Right renal cortex interstitium (tissue), 3 donors: ENCODE data around the gene SALL4. TPM values are rescaled to one million over a fixed set of nuclear protein-coding genes. Genes with fewer than 3 reads are reported as not detected.
"Not testable (repeated sequence)": the region's sequence is repeated elsewhere in the genome, so short reads cannot be mapped to it uniquely, and the experiment has no call there.

ENCODE experiments used
- DNase-seq, 3 donors: peaks; one replicate each; pipeline ENCODE4 v3.0.0-alpha.2; 2013; ENCODE audit warnings: low read depth in 3 of 3, low spot score in 2 of 3
- polyA plus RNA-seq, 3 donors: library from polyadenylated mRNA; unstranded; fragments of 120-200 nt; gene quantifications; one replicate each; pipeline ENCODE4 v1.2.1, GENCODE V29; 2013; ENCODE audit not compliant: insufficient read length in 3 of 3

The SALL4 gene
- polyA plus RNA-seq, 3 donors: 4.8 to 5.6 (median 4.9) TPM

GRCh38 chr20:51803148-51803854 is 980 bp upstream of the SALL4 start:
- no peak for DNase-seq

- no peak for DNase-seq
These were observed 548 bp downstream of the SALL4 start for GRCh38 chr20:51801823-51802123.

DNA sequence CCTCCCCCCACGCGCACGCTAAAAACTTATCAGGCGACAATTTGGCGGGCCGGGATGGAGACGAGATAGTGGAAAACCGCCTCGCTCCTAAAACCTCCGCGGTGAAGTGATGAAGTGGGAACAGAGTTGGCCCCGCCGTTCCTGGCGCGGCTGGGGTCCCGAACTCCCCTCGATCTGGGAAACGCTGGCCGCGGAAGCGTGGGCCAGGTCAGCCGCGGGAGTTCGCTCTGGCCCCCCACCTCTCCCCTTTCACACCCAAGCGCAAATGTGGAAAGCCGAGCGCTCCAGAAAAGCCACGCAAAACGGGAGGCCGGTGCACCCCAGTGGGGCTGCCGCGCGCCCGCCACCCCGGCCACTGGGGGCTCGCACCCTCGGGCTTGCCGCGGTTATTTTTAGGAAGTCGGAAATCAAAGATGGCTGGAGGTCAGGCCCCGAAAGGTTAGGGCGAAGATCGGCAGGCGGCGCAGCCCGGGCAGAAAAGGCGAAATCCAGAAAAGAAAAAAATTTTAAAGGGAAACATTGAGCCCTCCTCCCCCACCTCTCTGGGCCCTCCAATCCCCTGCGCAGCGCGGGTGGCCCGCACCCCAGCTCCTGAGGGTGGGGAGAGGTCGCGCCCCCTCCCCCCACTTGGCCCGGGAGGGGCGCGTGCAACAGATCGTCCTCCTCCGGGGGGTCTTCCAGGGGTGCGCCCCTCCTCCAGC is 1.0 kb downstream of the SALL4 start:
- DNase-seq: no peak

DNA sequence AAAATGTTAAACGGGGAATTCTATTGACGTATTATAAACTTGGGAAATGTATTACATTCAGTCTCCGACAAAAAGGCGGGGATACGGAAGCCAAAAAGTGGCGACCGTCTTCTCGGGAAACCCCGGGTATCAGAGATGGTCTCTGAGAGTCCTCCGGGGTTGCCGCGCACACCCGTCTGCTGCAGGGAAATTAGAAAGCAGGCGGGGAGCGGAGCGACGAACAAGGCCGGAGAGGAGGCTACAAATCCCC is 1.5 kb downstream of the SALL4 start:
- DNase-seq: no peak

- DNase-seq: peak in 2 of 3 donors; percentile 65 to 71
These were observed 2.1 kb downstream of the SALL4 start for GRCh38 chr20:51800060-51800871.

DNA sequence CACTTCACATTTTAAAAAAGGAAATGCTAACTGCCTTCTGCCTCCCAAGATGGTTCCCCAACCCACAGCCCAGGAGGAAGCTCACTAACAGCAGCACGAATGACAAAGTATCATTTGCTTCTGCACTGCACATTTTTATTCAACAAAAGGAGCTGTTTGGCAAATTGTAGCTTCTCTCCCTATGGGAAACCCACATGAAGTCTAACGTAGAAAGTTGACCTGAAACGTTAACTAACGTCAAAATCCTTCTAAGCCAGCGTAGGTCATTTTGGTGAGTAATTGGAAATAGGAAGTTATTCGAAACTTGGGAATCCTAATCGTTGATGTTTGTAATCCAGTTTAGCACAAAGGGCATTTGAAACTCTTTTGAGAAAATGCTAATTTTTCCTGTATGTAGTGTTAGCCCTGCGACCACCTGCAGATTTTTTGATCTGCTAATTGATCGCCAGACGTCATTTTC is 2.9 kb downstream of the SALL4 start:
- DNase-seq: no peak

DNA sequence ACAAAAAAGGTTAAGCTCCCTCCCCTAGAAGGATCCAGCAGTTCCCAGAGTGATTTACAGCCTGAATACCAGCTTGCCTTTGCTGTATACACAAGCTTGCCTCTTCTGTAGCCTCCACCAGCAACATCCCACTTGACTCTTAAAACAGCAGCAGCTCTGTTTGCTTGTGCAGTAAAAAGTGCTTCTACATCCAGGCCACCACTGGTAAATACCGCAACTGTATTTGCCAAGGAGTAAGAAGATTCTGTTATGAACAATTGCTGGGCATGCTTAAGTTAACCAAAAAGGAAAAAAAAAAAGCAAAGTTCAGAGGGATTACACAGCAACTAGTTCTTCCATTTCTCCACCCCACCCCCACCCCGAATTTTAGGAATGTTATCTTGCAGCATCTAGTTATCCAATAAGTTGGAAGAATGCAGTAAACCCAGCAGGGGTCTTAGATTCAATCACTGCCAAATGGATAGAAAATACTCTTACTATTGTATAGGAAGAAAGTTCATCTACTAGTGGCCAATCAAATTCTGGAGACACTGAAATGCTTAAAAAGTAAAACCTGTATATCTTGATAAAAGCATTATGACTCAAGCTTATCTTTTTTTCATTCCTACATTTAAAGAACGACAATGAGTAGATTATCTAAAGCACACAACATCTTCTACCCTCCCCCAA is 4.8 kb downstream of the SALL4 start:
- no peak for DNase-seq

- DNase-seq: no peak
These were observed 6.0 kb downstream of the SALL4 start for GRCh38 chr20:51796340-51796739.

DNA sequence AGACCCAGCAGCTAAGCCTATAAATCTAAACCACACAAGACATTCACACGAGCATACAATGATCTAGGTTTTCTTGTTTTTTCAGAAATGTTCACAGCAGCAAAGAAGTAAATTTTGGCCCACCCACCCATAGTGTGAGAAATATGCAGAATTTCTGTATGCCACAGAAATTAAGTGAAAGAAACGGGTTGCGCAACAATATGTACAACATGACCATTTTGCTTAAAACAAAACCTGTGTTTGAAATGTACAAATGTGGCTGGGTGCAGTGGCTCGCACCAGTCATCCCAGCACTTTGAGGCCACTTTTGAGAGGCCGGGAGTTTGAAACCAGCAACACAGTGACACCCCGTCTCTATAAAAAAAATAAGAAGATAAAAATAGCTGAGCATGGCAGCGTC is 9.4 kb downstream of the SALL4 start:
- no peak for DNase-seq

- no peak for DNase-seq
These were observed 10.7 kb downstream of the SALL4 start for GRCh38 chr20:51791626-51792025.

DNA sequence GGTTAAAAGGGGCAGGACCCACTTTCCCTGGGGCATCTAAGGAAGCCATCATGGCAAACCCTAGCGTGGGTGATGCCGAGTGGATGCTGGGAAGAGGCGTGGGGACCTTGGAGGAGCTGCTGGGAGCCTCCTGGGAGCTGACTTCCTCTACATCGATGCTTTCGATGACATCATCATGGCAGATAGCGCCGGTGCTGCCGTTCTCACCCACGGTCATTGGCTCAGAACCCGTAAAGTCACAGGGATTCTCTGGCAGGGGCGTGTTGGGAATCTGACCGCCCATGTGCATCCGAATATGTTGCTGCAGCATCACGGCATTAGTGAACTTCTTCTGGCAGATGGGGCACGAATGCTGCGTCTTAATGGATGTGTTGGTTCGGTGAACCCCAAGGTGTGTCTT is 12.1 kb downstream of the SALL4 start:
- DNase-seq: no peak

DNA sequence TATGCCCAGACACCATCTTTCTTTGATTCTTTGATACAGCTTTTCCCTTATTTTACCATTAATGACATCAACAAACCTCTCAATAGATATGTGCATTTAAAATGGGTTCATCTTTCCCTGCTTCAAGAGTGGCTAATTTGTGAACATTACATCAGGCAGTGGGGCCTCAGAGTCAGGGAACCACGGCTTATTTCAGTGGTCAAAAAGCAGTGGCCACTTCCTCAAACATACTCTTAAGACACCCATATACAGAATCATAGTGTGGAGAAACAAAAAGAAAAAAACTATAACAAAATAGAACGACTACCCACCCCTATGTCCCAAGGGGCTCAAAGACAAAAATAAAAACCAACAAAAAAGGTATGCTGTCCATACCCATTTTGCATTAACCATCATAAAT is 12.9 kb downstream of the SALL4 start:
- no peak for DNase-seq

DNA sequence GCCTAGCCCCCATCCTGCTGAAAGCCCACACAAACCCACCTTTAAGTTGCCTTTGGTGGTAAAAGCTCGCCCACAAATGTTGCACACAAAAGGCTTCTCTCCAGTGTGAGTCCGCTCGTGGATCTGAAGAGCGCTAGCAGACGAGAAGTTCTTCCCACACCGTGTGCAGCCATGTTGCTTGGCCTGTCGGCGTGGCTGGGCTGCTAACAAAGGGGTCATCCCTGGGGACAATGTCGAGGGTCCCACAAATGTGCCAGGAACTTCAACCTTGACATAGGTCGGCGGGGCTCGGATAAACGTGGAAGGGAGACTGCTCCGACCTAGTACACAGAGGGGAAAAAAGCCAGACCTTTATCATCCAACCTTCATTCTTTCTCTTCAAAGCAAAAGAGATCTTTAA is 13.5 kb downstream of the SALL4 start:
- no peak for DNase-seq

- no peak for DNase-seq
These were observed 18.0 kb downstream of the SALL4 start for GRCh38 chr20:51784299-51784698.

- not testable (repeated sequence) for DNase-seq
These were observed 24.0 kb downstream of the SALL4 start for GRCh38 chr20:51778229-51778759.

DNA sequence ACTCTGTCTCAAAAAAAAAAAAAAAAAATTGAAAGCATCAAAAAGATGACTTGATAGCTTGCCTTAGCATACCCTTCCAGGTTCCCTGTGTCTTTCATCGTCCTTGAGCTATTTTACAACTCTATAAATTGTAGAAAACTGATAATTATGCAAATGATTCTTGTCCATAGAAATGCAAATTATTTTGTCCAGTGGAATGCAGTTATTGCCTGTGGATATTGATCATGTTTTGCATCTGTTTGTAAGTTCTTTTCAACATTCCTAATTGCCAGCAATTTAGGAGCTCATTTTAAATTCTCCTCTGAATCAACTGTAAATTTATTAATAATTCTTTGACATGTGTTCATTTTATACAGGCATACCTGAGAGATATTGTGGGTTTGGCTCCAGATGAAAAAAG is 27.1 kb downstream of the SALL4 start:
- DNase-seq: no peak

DNA sequence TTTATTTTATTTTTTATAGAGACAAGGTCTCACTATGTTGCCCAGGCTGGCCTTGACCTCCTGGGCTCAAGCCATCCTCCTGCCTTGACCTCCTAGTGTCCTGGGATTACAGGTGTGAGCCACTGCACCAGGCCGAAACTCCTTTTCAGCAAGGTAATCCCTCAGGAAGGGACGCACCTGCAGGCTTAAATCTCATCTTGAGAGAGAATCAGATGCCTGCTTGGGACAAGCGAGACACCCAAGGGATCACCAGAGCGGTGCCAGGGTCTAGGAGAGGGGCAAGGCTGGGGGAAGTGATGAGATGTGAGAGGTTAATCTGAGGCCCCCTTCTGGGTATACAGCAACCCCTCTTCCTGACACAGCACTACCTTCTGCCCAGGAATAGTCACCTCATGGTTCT is 30.1 kb downstream of the SALL4 start:
- no peak for DNase-seq

- no peak for DNase-seq
These were observed 32.2 kb downstream of the SALL4 start for GRCh38 chr20:51769976-51770615.

- no peak for DNase-seq
These were observed 33.4 kb downstream of the SALL4 start for GRCh38 chr20:51768759-51769517.
